Tibial nerve (tissue), 3 donors: ENCODE results near the gene RHOG.

Experiments
- POLR2A ChIP-seq, 2 donors: fragments of 450-650 bp; IDR thresholded peaks; one replicate each; pipeline ENCODE4 v1.6.1; 2017; ENCODE audit warnings: antibody characterized with exemption in 2 of 2, mild to moderate bottlenecking in 2 of 2, moderate library complexity in 2 of 2
- TF ChIP-seq, protein P1 (sequence below), 5 experiments: fragments of 200-600 bp in 3 of 5; fragments of 450-650 bp in 2 of 5; sonication (generic) in 3 of 5; IDR thresholded peaks; one replicate each; pipeline ENCODE4 v1.5.1; 2016 to 2019; ENCODE audit warnings: antibody characterized with exemption in 5 of 5, mild to moderate bottlenecking in 3 of 5, moderate library complexity in 2 of 5

DNA sequence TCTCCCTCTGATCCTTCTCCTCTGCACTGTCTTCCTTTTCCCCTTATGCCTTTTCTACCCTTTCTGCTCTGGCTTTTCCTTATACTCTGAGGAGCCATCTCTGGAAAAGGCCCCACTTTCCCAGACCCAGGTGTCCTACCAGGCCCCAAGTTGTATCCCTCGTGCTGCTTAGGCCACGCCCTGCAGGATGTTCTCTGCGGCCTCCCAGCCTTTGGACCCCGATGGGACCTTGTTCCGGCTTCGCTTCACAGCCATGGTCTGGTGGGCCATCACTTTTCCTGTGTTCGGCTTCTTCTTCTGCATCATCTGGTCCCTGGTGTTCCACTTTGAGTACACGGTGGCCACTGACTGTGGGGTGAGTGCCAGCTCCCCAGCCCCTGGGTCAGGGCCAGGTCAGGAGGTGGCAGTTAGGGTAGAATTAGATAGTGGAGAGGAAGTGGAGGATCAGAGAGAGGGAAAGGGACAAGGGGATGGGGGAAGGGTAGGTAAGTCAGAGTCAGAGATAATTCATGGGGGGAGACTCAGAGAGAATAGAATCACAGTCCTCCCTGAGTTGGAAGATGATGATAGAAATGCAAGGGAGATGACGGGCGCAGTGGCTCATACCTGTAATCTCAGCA, 23.5 kb downstream of the RHOG start:
- TF ChIP-seq, protein P1, sequence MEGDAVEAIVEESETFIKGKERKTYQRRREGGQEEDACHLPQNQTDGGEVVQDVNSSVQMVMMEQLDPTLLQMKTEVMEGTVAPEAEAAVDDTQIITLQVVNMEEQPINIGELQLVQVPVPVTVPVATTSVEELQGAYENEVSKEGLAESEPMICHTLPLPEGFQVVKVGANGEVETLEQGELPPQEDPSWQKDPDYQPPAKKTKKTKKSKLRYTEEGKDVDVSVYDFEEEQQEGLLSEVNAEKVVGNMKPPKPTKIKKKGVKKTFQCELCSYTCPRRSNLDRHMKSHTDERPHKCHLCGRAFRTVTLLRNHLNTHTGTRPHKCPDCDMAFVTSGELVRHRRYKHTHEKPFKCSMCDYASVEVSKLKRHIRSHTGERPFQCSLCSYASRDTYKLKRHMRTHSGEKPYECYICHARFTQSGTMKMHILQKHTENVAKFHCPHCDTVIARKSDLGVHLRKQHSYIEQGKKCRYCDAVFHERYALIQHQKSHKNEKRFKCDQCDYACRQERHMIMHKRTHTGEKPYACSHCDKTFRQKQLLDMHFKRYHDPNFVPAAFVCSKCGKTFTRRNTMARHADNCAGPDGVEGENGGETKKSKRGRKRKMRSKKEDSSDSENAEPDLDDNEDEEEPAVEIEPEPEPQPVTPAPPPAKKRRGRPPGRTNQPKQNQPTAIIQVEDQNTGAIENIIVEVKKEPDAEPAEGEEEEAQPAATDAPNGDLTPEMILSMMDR (IDR thresholded peaks at IDR 0.05): no peak
- no peak for TF ChIP-seq POLR2A (IDR thresholded peaks at IDR 0.05)
